SJCRH30 (cell line): Measurements from ENCODE around the gene TBCCD1. TPM values are rescaled to one million over a fixed set of nuclear protein-coding genes. Genes with fewer than 3 reads are reported as not detected.
"Not testable (repeated sequence)": the region's sequence is repeated elsewhere in the genome, so short reads cannot be mapped to it uniquely, and the experiment has no call there.

Experiments used
- DNase-seq, 2 experiments: peaks; one replicate each; pipeline ENCODE4 v3.0.0-alpha.2; 2015 to 2020
- H3K27ac ChIP-seq: fragments of 250-450 bp; sonication (Bioruptor Pico); 2 replicates; pipeline ENCODE4 v1.5.1; 2020; ENCODE audit warnings: mild to moderate bottlenecking, moderate library complexity
- H3K27me3 ChIP-seq: fragments of 250-450 bp; sonication (Bioruptor Pico); 2 replicates; pipeline ENCODE4 v1.5.1; 2020; ENCODE audit warnings: mild to moderate bottlenecking, moderate library complexity
- H3K36me3 ChIP-seq: fragments of 250-450 bp; sonication (Bioruptor Pico); 2 replicates; pipeline ENCODE4 v1.5.1; 2020; ENCODE audit warnings: mild to moderate bottlenecking, moderate library complexity
- H3K4me1 ChIP-seq: fragments of 250-450 bp; sonication (Bioruptor Pico); 2 replicates; pipeline ENCODE4 v1.5.1; 2020; ENCODE audit warnings: mild to moderate bottlenecking, moderate library complexity
- H3K4me3 ChIP-seq: fragments of 250-450 bp; sonication (Bioruptor Pico); 2 replicates; pipeline ENCODE4 v1.5.1; 2020; ENCODE audit warnings: mild to moderate bottlenecking, moderate library complexity
- H3K9me3 ChIP-seq: fragments of 250-450 bp; sonication (Bioruptor Pico); replicated peaks from 2 replicates; pipeline ENCODE4 v1.5.1; 2020; ENCODE audit warnings: mild to moderate bottlenecking, moderate library complexity
- total RNA-seq: library from RNA; depleted of rRNA; stranded (reverse); fragments of >200 nt; shearing (Covaris generic); gene quantifications from 2 replicates; pipeline ENCODE4 v1.2.3, GENCODE V29; 2014

The TBCCD1 gene
- total RNA-seq, 1 experiment from 2014 or later: 19.1 TPM

DNA sequence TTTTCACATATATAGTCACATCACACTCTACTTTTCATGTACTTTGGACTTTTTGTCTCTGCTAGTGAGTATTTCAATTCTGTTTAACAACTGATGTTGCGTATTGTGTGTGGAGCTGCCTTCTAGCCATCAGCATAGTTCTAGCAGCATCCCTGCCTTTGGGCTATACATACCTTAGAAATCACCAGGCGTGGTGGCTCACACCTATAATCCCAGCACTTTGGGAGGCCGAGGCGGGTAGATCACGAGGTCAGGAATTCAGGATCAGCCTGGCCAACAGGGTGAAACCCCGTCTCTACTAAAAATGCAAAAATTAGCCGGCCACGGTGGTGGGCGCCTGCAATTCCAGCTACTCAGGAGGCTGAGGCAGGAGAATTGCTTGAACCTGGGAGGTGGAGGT, 19.1 kb upstream of the TBCCD1 start:
- not testable (repeated sequence) for H3K4me3 ChIP-seq, H3K4me1 ChIP-seq, DNase-seq, H3K9me3 ChIP-seq, H3K27me3 ChIP-seq, H3K27ac ChIP-seq
- H3K36me3 ChIP-seq: peaks cover 36% of the 10 kb centered on the region

- no peak for DNase-seq
- Histone ChIP-seq H3K27me3 (no peaks in the 10 kb centered on the region), H3K4me1 (no peaks in the 10 kb centered on the region), H3K36me3 (peaks cover 45% of the 10 kb centered on the region), H3K4me3 (no peak overlapping the region), H3K27ac (no peak overlapping the region), H3K9me3 (no peaks in the 10 kb centered on the region)
These were observed 16.7 kb upstream of the TBCCD1 start for GRCh38 chr3:186583831-186584230.

GRCh38 chr3:186582541-186582940, 15.4 kb upstream of the TBCCD1 start:
- no peak overlapping the region for H3K4me3 ChIP-seq
- H3K27ac ChIP-seq: no peak overlapping the region
- no peak for DNase-seq
- no peaks in the 10 kb centered on the region for H3K4me1 ChIP-seq
- peaks cover 57% of the 10 kb centered on the region for H3K36me3 ChIP-seq
- no peaks in the 10 kb centered on the region for H3K9me3 ChIP-seq
- H3K27me3 ChIP-seq: no peaks in the 10 kb centered on the region

DNA sequence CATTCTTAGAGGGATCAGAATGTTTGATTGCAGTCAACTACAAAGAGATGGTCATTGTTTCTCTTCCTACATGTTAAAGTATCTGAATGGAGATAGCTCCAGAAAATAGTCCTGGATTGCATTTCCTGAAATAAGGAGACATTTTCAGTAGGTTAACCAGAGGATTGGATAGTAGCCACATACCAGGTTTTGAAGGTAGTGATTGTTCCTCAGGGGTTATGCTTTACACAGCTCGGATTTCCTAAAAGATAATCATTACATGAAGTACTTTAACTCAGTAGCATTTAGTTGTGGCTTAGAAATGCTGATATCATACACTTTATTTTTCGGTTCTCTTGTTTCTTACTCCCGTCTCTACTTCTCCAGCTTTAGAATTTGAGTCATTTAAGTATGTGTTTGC, 13.6 kb upstream of the TBCCD1 start:
- Histone ChIP-seq H3K9me3 (no peaks in the 10 kb centered on the region), H3K4me1 (no peaks in the 10 kb centered on the region), H3K36me3 (peaks cover 59% of the 10 kb centered on the region), H3K27me3 (no peaks in the 10 kb centered on the region), H3K4me3 (no peak overlapping the region), H3K27ac (no peak overlapping the region)
- no peak for DNase-seq

DNA sequence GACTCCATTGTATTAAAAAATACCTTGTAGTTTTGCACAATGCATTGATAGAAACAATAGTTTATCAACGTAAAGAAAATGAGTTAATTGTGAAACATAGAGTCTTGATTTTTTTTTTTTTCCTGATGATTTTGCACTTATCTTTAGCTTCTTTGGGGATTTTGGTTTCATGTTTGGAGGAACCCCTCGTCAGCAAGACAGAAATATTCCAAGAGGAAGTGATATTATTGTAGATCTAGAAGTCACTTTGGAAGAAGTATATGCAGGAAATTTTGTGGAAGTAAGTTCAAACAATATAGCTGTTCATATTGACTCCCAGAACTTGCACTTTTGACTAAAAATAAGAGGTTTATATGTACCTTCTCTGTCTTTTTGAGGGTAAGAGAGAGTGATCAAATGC, 10.4 kb upstream of the TBCCD1 start:
- Histone ChIP-seq H3K27ac (no peak overlapping the region), H3K27me3 (no peaks in the 10 kb centered on the region), H3K36me3 (peaks cover 52% of the 10 kb centered on the region), H3K4me1 (no peaks in the 10 kb centered on the region), H3K4me3 (no peak overlapping the region), H3K9me3 (no peaks in the 10 kb centered on the region)
- DNase-seq: no peak

GRCh38 chr3:186571644-186572013, 4.5 kb upstream of the TBCCD1 start:
- Histone ChIP-seq H3K36me3 (peaks cover 25% of the 10 kb centered on the region), H3K27ac (no peak overlapping the region), H3K4me1 (peaks cover 5% of the 10 kb centered on the region; the same call in 1 of the 2 replicates), H3K9me3 (no peaks in the 10 kb centered on the region), H3K4me3 (peak overlapping the region; percentile 81), H3K27me3 (no peaks in the 10 kb centered on the region)
- DNase-seq: no peak

DNA sequence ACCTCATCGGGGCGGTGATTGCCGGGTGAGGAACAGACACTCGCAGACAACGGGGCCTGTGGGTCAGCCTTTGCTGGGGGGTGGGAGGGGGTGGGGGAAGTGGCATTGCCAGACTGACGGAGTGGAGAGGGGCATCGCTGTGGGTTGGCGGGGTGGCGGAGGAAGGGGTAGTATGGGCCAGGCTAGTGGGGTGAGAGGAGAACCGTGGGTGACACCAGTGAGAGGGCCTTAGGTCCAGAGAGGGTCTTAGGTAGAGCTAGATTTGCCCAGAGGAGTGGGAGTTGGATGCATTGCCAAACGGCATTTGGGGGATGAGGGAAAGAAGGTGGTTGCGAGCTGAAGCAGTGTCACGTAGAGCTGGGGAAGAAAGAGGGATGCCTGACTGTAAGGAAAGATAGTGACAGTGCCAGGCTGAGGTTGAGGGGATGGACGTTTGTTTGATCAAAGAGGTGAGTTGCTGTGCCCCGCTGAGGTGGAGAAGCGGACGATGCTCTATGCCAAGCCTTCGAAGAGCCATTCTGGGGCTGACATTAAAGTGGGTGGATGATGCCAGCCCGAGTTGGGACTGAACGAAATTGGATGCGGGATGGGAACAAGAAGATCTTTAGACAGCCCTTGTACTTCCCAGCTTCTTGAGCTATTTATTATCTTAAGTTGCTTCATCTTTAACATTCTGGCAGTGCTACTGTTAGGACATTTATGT, 4.0 kb upstream of the TBCCD1 start:
- Histone ChIP-seq H3K36me3 (peaks cover 23% of the 10 kb centered on the region), H3K4me3 (peak overlapping the region; percentile 81), H3K27me3 (no peaks in the 10 kb centered on the region), H3K9me3 (no peaks in the 10 kb centered on the region), H3K4me1 (peaks cover 5% of the 10 kb centered on the region; the same call in 1 of the 2 replicates), H3K27ac (peak overlapping the region; percentile 59)
- no peak for DNase-seq

GRCh38 chr3:186570096-186570940, 3.2 kb upstream of the TBCCD1 start, which contains the start of gene DNAJB11:
TSS of gene DNAJB11 (plus strand) at chr3:186570720. CDS start at chr3:186570898, 178 bp downstream.
- Histone ChIP-seq H3K27me3 (no peaks in the 10 kb centered on the region), H3K36me3 (peaks cover 16% of the 10 kb centered on the region), H3K9me3 (no peaks in the 10 kb centered on the region), H3K27ac (peak within 1 kb of the TSS; percentile 59), H3K4me3 (peak within 1 kb of the TSS; percentile 81), H3K4me1 (peaks cover 5% of the 10 kb centered on the region; the same call in 1 of the 2 replicates)
- peak; percentile 97 to 98 for DNase-seq

- Histone ChIP-seq H3K27ac (peak overlapping the region; percentile 40), H3K4me3 (peak overlapping the region; percentile 81), H3K27me3 (no peaks in the 10 kb centered on the region), H3K9me3 (no peaks in the 10 kb centered on the region), H3K36me3 (peaks cover 13% of the 10 kb centered on the region), H3K4me1 (peaks cover 5% of the 10 kb centered on the region; the same call in 1 of the 2 replicates)
- DNase-seq: no peak
These were observed 2.6 kb upstream of the TBCCD1 start for GRCh38 chr3:186569779-186570095.

- not testable (repeated sequence) for H3K4me1 ChIP-seq, H3K9me3 ChIP-seq, DNase-seq, H3K27me3 ChIP-seq, H3K27ac ChIP-seq
- Histone ChIP-seq H3K4me3 (peak overlapping the region; percentile 81), H3K36me3 (peaks cover 13% of the 10 kb centered on the region)
These were observed 2.2 kb upstream of the TBCCD1 start for GRCh38 chr3:186569361-186569760.

DNA sequence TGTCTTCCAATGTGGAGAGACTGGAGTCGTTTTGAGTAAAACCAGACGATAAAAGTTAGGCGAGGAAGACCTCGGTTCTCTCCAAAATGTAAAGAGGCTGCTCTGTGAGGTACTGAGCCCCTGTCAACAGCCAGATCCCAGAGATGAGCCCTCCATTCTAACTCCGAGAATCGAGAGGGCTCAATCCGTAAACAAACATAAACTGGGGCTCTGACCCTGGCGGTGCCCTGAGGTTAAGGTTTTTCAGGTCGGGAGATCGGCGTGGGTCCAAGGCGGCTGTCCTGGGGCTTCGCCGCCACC, 417 bp downstream of the TBCCD1 start:
- Histone ChIP-seq H3K36me3 (0 out of 2 replicates have a peak, but pooled peaks cover 2% of the 10 kb centered on the region), H3K27me3 (no peaks in the 10 kb centered on the region), H3K4me3 (peak overlapping the region; percentile 78), H3K4me1 (peaks cover 5% of the 10 kb centered on the region; the same call in 1 of the 2 replicates), H3K9me3 (no peaks in the 10 kb centered on the region), H3K27ac (peak overlapping the region; percentile 49)
- DNase-seq: no peak

DNA sequence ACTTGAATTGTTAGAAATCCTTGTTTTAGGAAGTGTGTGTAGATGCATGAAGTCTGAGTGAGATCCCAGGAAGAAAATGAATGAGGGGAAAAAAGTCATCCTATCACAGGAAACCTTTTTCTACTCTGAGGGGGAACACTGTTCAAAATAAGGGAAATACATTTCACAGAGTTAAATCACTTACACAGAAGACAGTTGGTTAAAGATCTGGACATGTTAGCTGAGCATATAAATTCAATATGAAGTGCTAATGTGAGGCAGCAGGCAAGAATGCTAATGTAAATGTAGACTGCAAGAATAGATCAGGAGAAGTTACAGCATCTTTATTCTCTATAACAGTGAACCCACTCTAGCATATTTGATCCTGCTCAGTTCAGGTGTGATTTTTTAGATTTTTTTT, 2.6 kb downstream of the TBCCD1 start:
- H3K27ac ChIP-seq: no peak overlapping the region
- no peaks in the 10 kb centered on the region for H3K9me3 ChIP-seq

GRCh38 chr3:186552408-186553031, 14.6 kb downstream of the TBCCD1 start:
- no peaks in the 10 kb centered on the region for H3K9me3 ChIP-seq
- H3K4me3 ChIP-seq: no peak overlapping the region
- peaks cover 21% of the 10 kb centered on the region for H3K36me3 ChIP-seq
- no peaks in the 10 kb centered on the region for H3K27me3 ChIP-seq
- no peak overlapping the region for H3K27ac ChIP-seq
- no peak for DNase-seq
- no peaks in the 10 kb centered on the region for H3K4me1 ChIP-seq

More for the DNA sequence above, 2.6 kb downstream of the TBCCD1 start:
- peaks cover 2% of the 10 kb centered on the region; the same call in 1 of the 2 replicates for H3K36me3 ChIP-seq
- no peaks in the 10 kb centered on the region for H3K27me3 ChIP-seq
- no peak overlapping the region for H3K4me3 ChIP-seq
- DNase-seq: no peak
- peaks cover 2% of the 10 kb centered on the region; the same call in 1 of the 2 replicates for H3K4me1 ChIP-seq

DNA sequence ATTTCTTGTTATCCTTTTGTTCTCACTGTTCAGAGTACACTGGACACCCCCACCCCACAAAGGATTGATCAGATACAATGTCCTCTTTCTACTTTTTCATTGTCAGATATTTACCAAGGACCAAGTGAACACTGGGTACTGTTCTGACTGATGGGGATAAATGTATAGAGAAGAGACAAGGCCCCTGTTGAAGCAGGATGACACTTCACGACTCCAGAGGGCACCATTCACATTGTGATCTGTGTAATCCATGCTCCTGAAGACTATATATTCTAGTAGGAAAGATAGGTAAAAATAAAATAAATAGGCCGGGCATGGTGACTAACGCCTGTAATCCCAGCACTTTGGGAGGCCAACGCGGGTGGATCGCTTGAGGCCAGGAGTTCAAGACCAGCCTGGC, 15.8 kb downstream of the TBCCD1 start:
- Histone ChIP-seq H3K4me1 (no peaks in the 10 kb centered on the region), H3K27ac (no peak overlapping the region), H3K4me3 (no peak overlapping the region), H3K9me3 (no peaks in the 10 kb centered on the region), H3K36me3 (peaks cover 21% of the 10 kb centered on the region), H3K27me3 (no peaks in the 10 kb centered on the region)
- no peak for DNase-seq

DNA sequence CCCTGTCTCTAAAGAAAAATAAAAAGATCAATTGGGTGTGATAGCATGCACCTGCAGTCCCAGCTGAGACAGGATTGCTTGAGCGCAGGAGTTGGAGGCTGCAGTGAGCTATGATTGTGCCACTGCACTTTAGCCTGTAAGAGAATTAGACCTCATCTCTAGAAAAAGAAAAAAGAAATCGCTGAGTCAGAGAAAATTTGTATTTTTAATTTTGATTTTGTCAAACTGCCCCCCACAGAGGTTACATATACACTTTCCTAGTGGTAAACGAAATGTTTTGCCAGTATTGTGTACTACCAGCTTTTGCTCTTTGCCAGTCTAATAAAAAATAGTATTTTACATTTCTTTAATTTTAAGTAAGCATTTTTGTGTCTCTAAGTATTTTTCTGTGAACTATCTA, 17.6 kb downstream of the TBCCD1 start:
- H3K36me3 ChIP-seq: peaks cover 16% of the 10 kb centered on the region
- H3K4me3 ChIP-seq: no peak overlapping the region
- H3K4me1 ChIP-seq: no peaks in the 10 kb centered on the region
- no peaks in the 10 kb centered on the region for H3K27me3 ChIP-seq
- DNase-seq: no peak
- H3K27ac ChIP-seq: no peak overlapping the region
- no peaks in the 10 kb centered on the region for H3K9me3 ChIP-seq
